ENCODE data around the gene TUBB4B.

Gene TUBB4B

GRCh38 chr9:137194909-137195308, 46.2 kb upstream of the TUBB4B start:
- in situ Hi-C loops (cut with MboI; ENCODE audit: low sequenced_read_pairs, unreplicated experiment) = no loop called here
- TF ChIP-seq CTCF (IDR thresholded peaks at IDR 0.05; ENCODE audit: borderline replicate concordance, control extremely low read depth, extremely low read depth, insufficient read depth, missing control alignments) = no peak
- DNase-seq (ENCODE audit: low spot score) = no peak

GRCh38 chr9:137195525-137196220, 45.4 kb upstream of the TUBB4B start:
- no peak for TF ChIP-seq CTCF (IDR thresholded peaks at IDR 0.05; ENCODE audit: borderline replicate concordance, control extremely low read depth, extremely low read depth, insufficient read depth, missing control alignments)
- DNase-seq (ENCODE audit: low spot score) = no peak
- in situ Hi-C loops (cut with MboI; ENCODE audit: low sequenced_read_pairs, unreplicated experiment) = no loop called here

GRCh38 chr9:137198051-137198901, 42.8 kb upstream of the TUBB4B start:
- no peak for DNase-seq (ENCODE audit: low spot score)
- in situ Hi-C loops (cut with MboI; ENCODE audit: low sequenced_read_pairs, unreplicated experiment) = no loop called here
- TF ChIP-seq CTCF (IDR thresholded peaks at IDR 0.05; ENCODE audit: borderline replicate concordance, control extremely low read depth, extremely low read depth, insufficient read depth, missing control alignments) = no peak

- DNase-seq (ENCODE audit: low spot score) = no peak
Measured at GRCh38 chr9:137198902-137199283, 42.2 kb upstream of the TUBB4B start.

GRCh38 chr9:137199411-137200121, 41.5 kb upstream of the TUBB4B start:
- in situ Hi-C loops (cut with MboI; ENCODE audit: low sequenced_read_pairs, unreplicated experiment) = no loop called here
- DNase-seq (ENCODE audit: low spot score) = no peak
- TF ChIP-seq CTCF (IDR thresholded peaks at IDR 0.05; ENCODE audit: borderline replicate concordance, control extremely low read depth, extremely low read depth, insufficient read depth, missing control alignments) = no peak

More at GRCh38 chr9:137198902-137199283, 42.2 kb upstream of the TUBB4B start:
- in situ Hi-C loops (cut with MboI; ENCODE audit: low sequenced_read_pairs, unreplicated experiment) = no loop called here
- TF ChIP-seq CTCF (IDR thresholded peaks at IDR 0.05; ENCODE audit: borderline replicate concordance, control extremely low read depth, extremely low read depth, insufficient read depth, missing control alignments) = no peak
